ENCODE data around the gene COX7B2. TPM values are rescaled to one million over a fixed set of nuclear protein-coding genes. Genes with fewer than 3 reads are reported as not detected.

Gene COX7B2
- total and polyA plus RNA-seq, 2 of the 4 experiments (the other 2 are of a cell fraction) = not detected

DNA sequence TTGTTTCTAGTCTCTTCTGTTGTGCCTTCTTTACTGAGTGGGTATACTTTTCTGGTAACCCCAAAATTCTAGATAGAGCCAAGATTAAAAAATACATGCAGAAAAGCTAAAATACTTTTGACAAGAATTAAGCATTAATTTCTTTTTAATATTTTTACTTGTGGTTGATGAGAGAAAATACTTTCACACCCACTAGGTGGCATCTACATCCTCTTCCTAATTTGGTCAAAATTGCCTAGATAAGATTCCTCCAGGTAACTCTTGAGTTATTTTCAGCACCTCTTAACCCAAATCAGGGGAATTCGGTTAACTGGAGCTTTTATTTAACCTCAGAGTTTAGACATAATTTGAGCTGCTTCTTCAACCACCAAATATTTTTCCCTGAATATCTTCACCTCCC, 28.4 kb upstream of the COX7B2 start:
- Histone ChIP-seq H2BK5ac (ENCODE audit: low read depth, low read length, poor library complexity, severe bottlenecking) (no peak overlapping the region), H3K27ac (ENCODE audit: insufficient read depth, low read length) (no peak overlapping the region), H4K8ac (ENCODE audit: low read depth in 2 of 2, low read length in 2 of 2) (no peak overlapping the region), H3K4me1 (ENCODE audit: control insufficient read depth, insufficient read depth, low read length) (no peaks in the 10 kb centered on the region), H3K9ac (ENCODE audit: low read depth, low read length) (no peak overlapping the region), H4K91ac (ENCODE audit: insufficient read depth, low read depth, low read length) (no peak overlapping the region), H2BK15ac (ENCODE audit: low read depth, low read length) (no peak overlapping the region), H3K27me3 (ENCODE audit: control insufficient read depth, insufficient read depth, low read length) (no peaks in the 10 kb centered on the region), H3K79me1 (ENCODE audit: low read depth in 1 of 2, low read length in 2 of 2) (no peaks in the 10 kb centered on the region), H3K36me3 (ENCODE audit: control insufficient read depth, insufficient read depth, low read length) (no peaks in the 10 kb centered on the region), H2BK20ac (ENCODE audit: low read depth, low read length) (no peak overlapping the region), H3K14ac (replicated peaks; ENCODE audit: low read depth, low read length) (no peak overlapping the region), H2BK120ac (ENCODE audit: low read depth, low read length) (no peak overlapping the region), H4K20me1 (ENCODE audit: insufficient read depth, low read length) (no peaks in the 10 kb centered on the region), H3K4ac (ENCODE audit: low read depth, low read length) (no peak overlapping the region), H3K9me1 (ENCODE audit: insufficient read depth, low read length) (no peaks in the 10 kb centered on the region), H4K5ac (ENCODE audit: low read depth, low read length) (no peak overlapping the region), H2AK5ac (ENCODE audit: low read depth, low read length) (no peak overlapping the region), H2AK9ac (replicated peaks; ENCODE audit: low read depth, low read length, poor library complexity) (no peak overlapping the region), H3K9me3 (ENCODE audit: control insufficient read depth, insufficient read depth, low read length) (no peaks in the 10 kb centered on the region), H3K4me2 (ENCODE audit: low read depth, low read length) (no peak overlapping the region), H3K4me3 (ENCODE audit: insufficient read depth, low read depth, low read length) (no peak overlapping the region), H3K18ac (ENCODE audit: low read depth, low read length) (no peak overlapping the region), H3K56ac (ENCODE audit: extremely low read depth, insufficient read depth, low read length) (no peak overlapping the region), H3K23ac (ENCODE audit: low read depth, low read length) (no peak overlapping the region), H2AFZ (replicated peaks; ENCODE audit: low read length, poor library complexity) (no peak overlapping the region)
- BruUV-seq (replicated peaks) = no TSS peak
- no CpG with 5 or more reads among the region's 1 CpG for WGBS, 2 experiments (ENCODE audit: extremely low coverage in 2 of 2, insufficient read length in 1 of 2)
- DNase-seq (no peak), ATAC-seq (ENCODE audit: low read depth) (no peak)
- dilution Hi-C loops (cut with HindIII; ENCODE audit: low sequenced_read_pairs, unreplicated experiment) = no loop called here
- ChIA-PET CTCF (interaction anchor here (0.9 to 1.1 kb wide), 2 partner anchors 15 to 185 kb away, joined by 3 read pairs; no protein-coding TSS in a partner anchor), POLR2A (ENCODE audit: unreplicated experiment) (no interaction called here)
- intact Hi-C loops (cut with micrococcal nuclease) = no loop called here
- in situ Hi-C loops (cut with MboI; ENCODE audit: low sequenced_read_pairs) = loop anchor here (25.0 kb wide), 1 partner anchor 625 kb away; no protein-coding TSS in a partner anchor
- TF ChIP-seq, protein P1, sequence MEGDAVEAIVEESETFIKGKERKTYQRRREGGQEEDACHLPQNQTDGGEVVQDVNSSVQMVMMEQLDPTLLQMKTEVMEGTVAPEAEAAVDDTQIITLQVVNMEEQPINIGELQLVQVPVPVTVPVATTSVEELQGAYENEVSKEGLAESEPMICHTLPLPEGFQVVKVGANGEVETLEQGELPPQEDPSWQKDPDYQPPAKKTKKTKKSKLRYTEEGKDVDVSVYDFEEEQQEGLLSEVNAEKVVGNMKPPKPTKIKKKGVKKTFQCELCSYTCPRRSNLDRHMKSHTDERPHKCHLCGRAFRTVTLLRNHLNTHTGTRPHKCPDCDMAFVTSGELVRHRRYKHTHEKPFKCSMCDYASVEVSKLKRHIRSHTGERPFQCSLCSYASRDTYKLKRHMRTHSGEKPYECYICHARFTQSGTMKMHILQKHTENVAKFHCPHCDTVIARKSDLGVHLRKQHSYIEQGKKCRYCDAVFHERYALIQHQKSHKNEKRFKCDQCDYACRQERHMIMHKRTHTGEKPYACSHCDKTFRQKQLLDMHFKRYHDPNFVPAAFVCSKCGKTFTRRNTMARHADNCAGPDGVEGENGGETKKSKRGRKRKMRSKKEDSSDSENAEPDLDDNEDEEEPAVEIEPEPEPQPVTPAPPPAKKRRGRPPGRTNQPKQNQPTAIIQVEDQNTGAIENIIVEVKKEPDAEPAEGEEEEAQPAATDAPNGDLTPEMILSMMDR (conservative IDR thresholded peaks at IDR 0.05; ENCODE audit: low read depth, low read length) = peak; percentile 36
- peak; percentile 22 for TF ChIP-seq SMC3 (IDR thresholded peaks at IDR 0.05; ENCODE audit: low read depth, low read length)
- peak; percentile 19; the same call in 1 of the 2 replicates for TF ChIP-seq RAD21 (IDR thresholded peaks at IDR 0.05; ENCODE audit: low read length)
- TF ChIP-seq CEBPB (IDR thresholded peaks at IDR 0.05; ENCODE audit: low read depth, low read length) = no peak

All from IMR-90 (cell line).